PFSK-1 (cell line): ENCODE results near the gene RNF212B.

Experiments used
- FOXP2 ChIP-seq: optimal IDR thresholded peaks from 2 replicates; pipeline ENCODE3; 2011; ENCODE audit warnings: borderline replicate concordance, control low read depth, inconsistent platforms; ENCODE audit not compliant: insufficient read depth; ENCODE audit errors: extremely low read length, extremely low read depth
- POLR2AphosphoS5 ChIP-seq: IDR thresholded peaks from 2 replicates; pipeline ENCODE4 v1.6.1; 2012; ENCODE audit warnings: low read depth, mild to moderate bottlenecking, control low read depth, low read length, moderate library complexity
- REST ChIP-seq, 2 experiments: IDR thresholded peaks; 2 replicates each; pipeline versions ENCODE4 v1.6.1 to v1.8.0; 2011 to 2012; ENCODE audit warnings: low read depth in 2 of 2, low read length in 2 of 2, control low read depth in 1 of 2, inconsistent platforms in 1 of 2, mild to moderate bottlenecking in 1 of 2, moderate library complexity in 1 of 2; ENCODE audit not compliant: insufficient read depth in 1 of 2
- SIN3A ChIP-seq: IDR thresholded peaks from 2 replicates; pipeline ENCODE4 v1.6.1; 2012; ENCODE audit warnings: mild to moderate bottlenecking, low read length, moderate library complexity, borderline replicate concordance; ENCODE audit not compliant: insufficient read depth
- TAF1 ChIP-seq: IDR thresholded peaks from 2 replicates; pipeline ENCODE4 v1.6.1; 2012; ENCODE audit warnings: low read length, control low read depth, borderline replicate concordance; ENCODE audit not compliant: insufficient read depth

GRCh38 chr14:23252006-23252405 lies 14.3 kb downstream of the RNF212B start:
- TF ChIP-seq POLR2AphosphoS5, result no peak
- no peak for TF ChIP-seq TAF1
- TF ChIP-seq REST (IDR thresholded peaks at IDR 0.05; ENCODE audit: insufficient read depth in 1 of 2, low read depth in 2 of 2, low read length in 2 of 2), result no peak
- no peak for TF ChIP-seq SIN3A
- TF ChIP-seq FOXP2, result no peak
